Measurements from ENCODE around the gene CCDC126. TPM values are rescaled to one million over a fixed set of nuclear protein-coding genes. Genes with fewer than 3 reads are reported as not detected.
"Not testable (repeated sequence)": the region's sequence is repeated elsewhere in the genome, so short reads cannot be mapped to it uniquely, and the experiment has no call there.

The CCDC126 gene
- total and polyA plus RNA-seq, 8 donors: 2.4 to 8.5 (median 4.9) TPM

- FAIRE-seq (no peak), DNase-seq (peak; percentile 77 to 89 (median 80)), ATAC-seq (peak; percentile 81 to 85 (median 82))
- TF ChIP-seq, protein P1, sequence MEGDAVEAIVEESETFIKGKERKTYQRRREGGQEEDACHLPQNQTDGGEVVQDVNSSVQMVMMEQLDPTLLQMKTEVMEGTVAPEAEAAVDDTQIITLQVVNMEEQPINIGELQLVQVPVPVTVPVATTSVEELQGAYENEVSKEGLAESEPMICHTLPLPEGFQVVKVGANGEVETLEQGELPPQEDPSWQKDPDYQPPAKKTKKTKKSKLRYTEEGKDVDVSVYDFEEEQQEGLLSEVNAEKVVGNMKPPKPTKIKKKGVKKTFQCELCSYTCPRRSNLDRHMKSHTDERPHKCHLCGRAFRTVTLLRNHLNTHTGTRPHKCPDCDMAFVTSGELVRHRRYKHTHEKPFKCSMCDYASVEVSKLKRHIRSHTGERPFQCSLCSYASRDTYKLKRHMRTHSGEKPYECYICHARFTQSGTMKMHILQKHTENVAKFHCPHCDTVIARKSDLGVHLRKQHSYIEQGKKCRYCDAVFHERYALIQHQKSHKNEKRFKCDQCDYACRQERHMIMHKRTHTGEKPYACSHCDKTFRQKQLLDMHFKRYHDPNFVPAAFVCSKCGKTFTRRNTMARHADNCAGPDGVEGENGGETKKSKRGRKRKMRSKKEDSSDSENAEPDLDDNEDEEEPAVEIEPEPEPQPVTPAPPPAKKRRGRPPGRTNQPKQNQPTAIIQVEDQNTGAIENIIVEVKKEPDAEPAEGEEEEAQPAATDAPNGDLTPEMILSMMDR (IDR thresholded peaks at IDR 0.05): no peak
- peaks cover 5 to 26% (median 21%) of the 10 kb centered on the region in 3 donors for H3K4me1 ChIP-seq
- H3K9me3 ChIP-seq: no peaks in the 10 kb centered on the region
- 1 to 2% methylated on average over 42 of the region's 42 CpGs for WGBS, 2 donors
- peak overlapping the region; percentile 93 to 98 (median 96) for H3K27ac ChIP-seq
- intact Hi-C loops (cut with DNase I): no loop called here
- H3K4me3 ChIP-seq: peak overlapping the region; percentile 72 to 88 (median 77)
- H3K36me3 ChIP-seq: no peaks in the 10 kb centered on the region
- H3K27me3 ChIP-seq: no peaks in the 10 kb centered on the region
Observed at GRCh38 chr7:23680414-23681405, 83.5 kb downstream of the CCDC126 start.

DNA sequence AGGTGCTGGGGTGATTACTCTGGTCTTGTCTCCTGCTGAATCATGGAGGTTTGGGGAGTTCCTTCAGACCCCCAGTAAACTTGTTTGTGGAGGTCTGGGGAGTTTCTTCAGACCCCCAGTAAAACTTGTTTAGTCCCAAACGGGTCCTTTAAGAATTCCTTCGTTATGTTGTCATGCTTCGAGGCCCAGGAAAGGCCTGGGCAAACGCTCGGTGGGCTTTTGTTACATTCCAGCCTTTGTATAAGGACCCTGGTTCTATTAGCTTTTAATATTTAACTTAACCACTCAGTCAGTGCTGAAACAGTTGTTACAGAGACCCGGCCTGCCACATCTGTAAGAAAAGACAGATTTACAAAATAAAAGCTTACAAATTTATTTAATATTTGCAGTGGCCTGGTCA is 86.9 kb downstream of the CCDC126 start:
- DNase-seq: not testable (repeated sequence)

DNA sequence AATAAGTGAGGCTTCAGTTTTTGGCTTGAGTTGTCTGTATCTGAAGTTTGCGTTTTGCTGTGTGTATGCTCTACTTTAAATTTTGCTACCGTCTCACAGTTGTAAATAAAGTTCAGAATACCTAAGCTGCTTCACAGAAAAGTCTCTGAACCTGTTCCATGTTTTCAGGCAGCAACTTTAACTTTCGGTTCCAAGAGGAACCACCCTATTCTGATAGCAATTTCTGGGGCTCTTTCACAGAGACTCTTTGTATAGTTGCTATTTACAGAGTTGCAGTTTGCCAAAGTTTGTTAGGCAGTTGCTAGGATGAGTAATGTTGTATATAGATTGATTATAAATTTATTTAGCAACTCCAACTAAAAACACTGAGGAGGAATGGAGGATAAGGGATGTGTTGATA is 88.5 kb downstream of the CCDC126 start:
- peaks cover 0 to 11% (median 0%) of the 10 kb centered on the region in 3 donors for H3K36me3 ChIP-seq
- no peaks in the 10 kb centered on the region for H3K27me3 ChIP-seq
- DNase-seq (no peak), ATAC-seq (peak; percentile 70 to 88 (median 87)), FAIRE-seq (peak; percentile 83)
- no peaks in the 10 kb centered on the region for H3K9me3 ChIP-seq
- peaks cover 5 to 29% (median 27%) of the 10 kb centered on the region in 3 donors for H3K4me1 ChIP-seq
- TF ChIP-seq, protein P1 (IDR thresholded peaks at IDR 0.05): no peak
- 11 to 13% methylated on average over 3 of the region's 3 CpGs for WGBS, 2 donors
- H3K4me3 ChIP-seq: peak overlapping the region in 1 of 4 donors; percentile 6
- intact Hi-C loops (cut with DNase I): no loop called here
- H3K27ac ChIP-seq: peak overlapping the region; percentile 58 to 90 (median 80)

More for the DNA sequence above, 86.9 kb downstream of the CCDC126 start:
- FAIRE-seq; ATAC-seq; H3K36me3 ChIP-seq; intact Hi-C loops (cut with DNase I); H3K9me3 ChIP-seq; H3K27me3 ChIP-seq: not testable (repeated sequence)
- 41 to 44% methylated on average over 6 of the region's 6 CpGs for WGBS, 2 donors
- peak overlapping the region in 1 of 4 donors; percentile 5 for H3K4me3 ChIP-seq
- peaks cover 5 to 34% (median 32%) of the 10 kb centered on the region in 3 donors for H3K4me1 ChIP-seq
- H3K27ac ChIP-seq: peak overlapping the region in 3 of 4 donors; percentile 7 to 90 (median 87)

- Histone ChIP-seq H3K36me3 (peaks cover 0 to 17% (median 0%) of the 10 kb centered on the region in 3 donors), H3K4me1 (peaks cover 5 to 29% (median 27%) of the 10 kb centered on the region in 3 donors), H3K27ac (peak overlapping the region; percentile 58 to 90 (median 80)), H3K27me3 (no peaks in the 10 kb centered on the region), H3K4me3 (no peak overlapping the region), H3K9me3 (no peaks in the 10 kb centered on the region)
- ATAC-seq (peak; percentile 62 to 87 (median 81)), FAIRE-seq (no peak), DNase-seq (peak in 5 of 6 donors; percentile 43 to 81 (median 72))
- intact Hi-C loops (cut with DNase I): no loop called here
- TF ChIP-seq, protein P1 (IDR thresholded peaks at IDR 0.05): no peak
- 22 to 28% methylated on average over 2 of the region's 2 CpGs for WGBS, 2 donors
Observed at GRCh38 chr7:23687011-23687410, 89.8 kb downstream of the CCDC126 start.

DNA sequence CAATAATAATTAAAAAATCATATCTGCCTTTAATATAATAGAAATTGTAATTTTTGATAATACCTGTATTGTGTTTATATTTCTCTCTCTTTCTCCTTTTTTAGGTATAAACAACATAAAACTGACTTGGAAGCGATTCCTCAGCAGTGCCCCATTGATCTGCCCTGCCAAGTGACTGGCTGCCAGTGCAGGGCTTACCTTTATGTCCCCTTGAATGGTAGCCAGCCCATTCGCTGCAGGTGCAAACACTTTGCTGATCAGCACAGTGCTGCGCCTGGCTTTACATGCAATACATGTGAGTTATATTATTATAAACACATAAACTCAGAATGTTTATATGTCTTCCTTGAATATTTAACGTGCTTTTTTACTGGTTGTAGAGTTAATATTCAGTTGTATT is 92.0 kb downstream of the CCDC126 start:
- DNase-seq (no peak), FAIRE-seq (no peak), ATAC-seq (no peak)
- peaks cover 0 to 17% (median 0%) of the 10 kb centered on the region in 3 donors for H3K36me3 ChIP-seq
- H3K4me1 ChIP-seq: peaks cover 5 to 26% (median 21%) of the 10 kb centered on the region in 3 donors
- H3K9me3 ChIP-seq: no peaks in the 10 kb centered on the region
- H3K4me3 ChIP-seq: no peak overlapping the region
- TF ChIP-seq, protein P1 (IDR thresholded peaks at IDR 0.05): no peak
- intact Hi-C loops (cut with DNase I): no loop called here
- WGBS, 2 donors: 58 to 59% methylated on average over 4 of the region's 4 CpGs
- H3K27ac ChIP-seq: no peak overlapping the region
- H3K27me3 ChIP-seq: no peaks in the 10 kb centered on the region

All from pancreas (tissue), 10 donors.